NCI-H748 treated with DMSO at 0.1 percent for 48 hours (cell line): ENCODE measurements around the gene DCAF15.
"Not testable (repeated sequence)": the region's sequence is repeated elsewhere in the genome, so short reads cannot be mapped to it uniquely, and the experiment has no call there.

ENCODE experiments used
- DNase-seq: peaks from one replicate; lab custom pipeline; 2025; lab: John Stamatoyannopoulos, UW

DCAF15 gene, protein sequence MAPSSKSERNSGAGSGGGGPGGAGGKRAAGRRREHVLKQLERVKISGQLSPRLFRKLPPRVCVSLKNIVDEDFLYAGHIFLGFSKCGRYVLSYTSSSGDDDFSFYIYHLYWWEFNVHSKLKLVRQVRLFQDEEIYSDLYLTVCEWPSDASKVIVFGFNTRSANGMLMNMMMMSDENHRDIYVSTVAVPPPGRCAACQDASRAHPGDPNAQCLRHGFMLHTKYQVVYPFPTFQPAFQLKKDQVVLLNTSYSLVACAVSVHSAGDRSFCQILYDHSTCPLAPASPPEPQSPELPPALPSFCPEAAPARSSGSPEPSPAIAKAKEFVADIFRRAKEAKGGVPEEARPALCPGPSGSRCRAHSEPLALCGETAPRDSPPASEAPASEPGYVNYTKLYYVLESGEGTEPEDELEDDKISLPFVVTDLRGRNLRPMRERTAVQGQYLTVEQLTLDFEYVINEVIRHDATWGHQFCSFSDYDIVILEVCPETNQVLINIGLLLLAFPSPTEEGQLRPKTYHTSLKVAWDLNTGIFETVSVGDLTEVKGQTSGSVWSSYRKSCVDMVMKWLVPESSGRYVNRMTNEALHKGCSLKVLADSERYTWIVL

GRCh38 chr19:13952154-13952930, at the start of gene DCAF15:
TSS of gene DCAF15 (plus strand) at chr19:13952509. CDS start at chr19:13952513, 4 bp downstream.
- peak; percentile 94 for DNase-seq

DNA sequence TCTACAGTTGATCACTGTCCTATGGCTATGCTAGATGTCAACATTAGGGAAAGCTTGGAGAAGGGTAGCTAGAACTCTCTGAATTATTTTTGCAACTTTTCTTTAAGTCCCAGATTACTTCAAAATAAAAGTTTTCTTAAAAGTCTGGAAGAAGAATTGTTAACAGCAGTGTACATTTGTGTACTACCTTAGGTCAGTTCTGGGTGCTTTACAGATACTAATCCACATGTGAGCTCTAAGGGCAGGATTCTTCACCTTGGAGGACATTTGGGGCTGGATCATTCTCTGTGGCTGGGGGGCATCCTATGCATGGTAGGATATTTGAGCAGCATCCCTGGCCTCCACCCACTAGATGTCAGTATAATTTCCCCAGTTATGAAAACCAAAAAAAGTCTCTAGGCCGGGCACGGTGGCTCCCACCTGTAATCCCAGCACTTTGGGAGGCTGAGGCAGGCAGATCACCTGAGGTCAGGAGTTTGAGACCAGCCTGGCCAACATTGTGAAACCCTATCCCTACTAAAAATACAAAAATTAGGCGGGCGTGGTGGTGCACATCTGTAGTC, 49.2 kb upstream of the DCAF15 start:
- DNase-seq = no peak

- peak; percentile 63 for DNase-seq
Measured at GRCh38 chr19:13905634-13906520, 46.4 kb upstream of the DCAF15 start, which contains the start of the genes BRME1 and CC2D1A. TSS of gene BRME1 (minus strand) at chr19:13906117. CDS start at chr19:13904892, 1,225 bp downstream. TSS of gene CC2D1A (plus strand) at chr19:13906201. CDS start at chr19:13906442, 241 bp downstream.

DNA sequence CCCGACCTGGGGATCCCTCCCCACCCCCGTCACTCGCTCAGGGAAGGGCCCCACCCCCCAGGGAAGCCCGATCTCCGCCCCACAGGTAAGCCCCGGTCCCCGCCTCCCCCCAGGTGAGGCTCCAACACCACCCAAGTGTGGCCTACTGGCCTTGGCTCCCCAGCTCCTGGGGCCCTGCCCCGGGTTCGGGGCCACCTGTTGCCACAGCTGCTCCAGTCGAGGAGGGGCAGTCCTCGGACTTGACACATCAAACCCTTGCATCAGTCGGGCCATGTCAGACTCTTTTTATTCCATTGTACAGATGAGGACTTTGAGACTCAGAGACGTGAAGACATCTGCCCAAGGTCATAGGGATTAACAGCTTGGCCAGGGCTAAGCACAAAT, 45.8 kb upstream of the DCAF15 start:
- DNase-seq = no peak

DNA sequence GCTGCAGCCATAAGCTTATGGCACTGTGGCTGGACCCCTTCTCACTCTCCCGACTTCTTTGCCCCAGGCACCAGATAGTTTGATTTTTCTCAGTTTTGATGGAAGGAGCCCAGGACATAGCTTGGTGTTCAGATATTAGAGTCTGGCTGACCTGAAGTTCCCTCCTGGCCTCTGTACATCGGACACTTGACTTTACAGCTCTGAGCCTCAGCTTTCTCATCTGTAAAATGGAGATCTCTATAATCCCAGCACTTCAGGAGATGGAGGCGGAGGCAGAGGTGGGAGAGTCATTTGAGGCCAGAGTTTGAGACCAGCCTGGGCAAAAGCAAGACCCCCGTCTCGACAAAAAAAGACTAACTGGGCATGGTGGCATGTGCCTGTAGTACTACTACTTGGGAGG, 45.4 kb upstream of the DCAF15 start:
- no peak for DNase-seq

DNA sequence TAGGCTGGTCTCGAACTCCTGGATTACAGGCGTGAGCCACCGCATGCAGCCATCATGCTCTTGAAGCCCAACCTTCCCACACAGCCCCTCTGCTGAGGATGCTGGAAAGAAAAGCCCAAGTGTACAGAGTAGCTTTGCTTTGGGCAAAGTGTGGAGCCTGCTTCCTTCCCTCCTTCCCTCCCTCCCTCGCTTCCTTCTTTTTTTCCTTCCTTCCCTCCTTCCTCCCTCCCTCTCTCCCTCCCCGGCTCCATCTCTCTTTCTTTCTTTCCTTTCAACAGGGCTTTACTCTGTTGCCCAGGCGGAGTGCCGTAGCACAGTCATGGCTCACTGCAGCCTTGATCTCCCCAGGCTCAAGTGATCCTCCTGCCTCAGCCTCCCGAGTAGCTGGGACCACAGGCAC, 43.6 kb upstream of the DCAF15 start:
- DNase-seq = no peak

- no peak for DNase-seq
Measured at GRCh38 chr19:13909430-13909829, 42.9 kb upstream of the DCAF15 start.

DNA sequence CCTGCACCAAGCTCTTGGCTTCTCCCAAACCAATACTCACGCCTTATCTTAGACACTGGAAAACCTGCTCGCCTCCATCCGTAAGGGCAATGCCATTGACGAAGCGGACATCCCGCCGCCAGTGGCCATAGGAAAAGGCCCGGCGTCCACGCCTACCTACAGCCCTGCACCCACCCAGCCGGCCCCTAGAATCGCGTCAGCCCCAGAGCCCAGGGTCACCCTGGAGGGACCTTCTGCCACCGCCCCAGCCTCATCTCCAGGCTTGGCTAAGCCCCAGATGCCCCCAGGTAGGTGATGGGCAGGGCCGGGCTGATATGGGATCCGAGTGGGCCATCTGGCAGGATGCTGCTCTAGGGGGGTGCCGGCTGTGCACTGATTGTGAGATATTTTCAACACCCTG, 39.0 kb upstream of the DCAF15 start:
- DNase-seq = no peak

GRCh38 chr19:13914777-13915176, 37.5 kb upstream of the DCAF15 start:
- no peak for DNase-seq

DNA sequence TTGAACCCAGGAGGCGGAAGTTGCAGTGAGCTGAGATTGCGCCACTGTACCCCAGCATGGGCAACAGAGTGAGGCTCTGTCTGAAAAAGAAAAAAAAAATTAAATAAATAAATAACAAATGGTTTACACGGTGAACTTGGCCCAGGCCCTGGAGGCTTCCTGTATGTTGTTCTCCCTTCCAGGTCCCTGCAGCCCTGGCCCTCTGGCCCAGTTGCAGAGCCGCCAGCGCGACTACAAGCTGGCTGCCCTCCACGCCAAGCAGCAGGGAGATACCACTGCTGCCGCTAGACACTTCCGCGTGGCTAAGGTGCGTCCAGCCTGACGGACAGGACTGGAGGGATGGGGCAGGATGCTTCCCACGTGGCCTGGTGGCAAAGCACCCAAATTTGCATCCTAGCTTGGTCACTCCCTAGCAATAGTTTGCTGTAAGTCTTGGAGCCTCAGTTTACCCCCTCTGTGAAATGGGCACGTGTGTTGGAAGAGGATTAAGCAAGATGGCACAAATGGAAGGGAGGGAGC, 34.4 kb upstream of the DCAF15 start:
- DNase-seq = no peak

DNA sequence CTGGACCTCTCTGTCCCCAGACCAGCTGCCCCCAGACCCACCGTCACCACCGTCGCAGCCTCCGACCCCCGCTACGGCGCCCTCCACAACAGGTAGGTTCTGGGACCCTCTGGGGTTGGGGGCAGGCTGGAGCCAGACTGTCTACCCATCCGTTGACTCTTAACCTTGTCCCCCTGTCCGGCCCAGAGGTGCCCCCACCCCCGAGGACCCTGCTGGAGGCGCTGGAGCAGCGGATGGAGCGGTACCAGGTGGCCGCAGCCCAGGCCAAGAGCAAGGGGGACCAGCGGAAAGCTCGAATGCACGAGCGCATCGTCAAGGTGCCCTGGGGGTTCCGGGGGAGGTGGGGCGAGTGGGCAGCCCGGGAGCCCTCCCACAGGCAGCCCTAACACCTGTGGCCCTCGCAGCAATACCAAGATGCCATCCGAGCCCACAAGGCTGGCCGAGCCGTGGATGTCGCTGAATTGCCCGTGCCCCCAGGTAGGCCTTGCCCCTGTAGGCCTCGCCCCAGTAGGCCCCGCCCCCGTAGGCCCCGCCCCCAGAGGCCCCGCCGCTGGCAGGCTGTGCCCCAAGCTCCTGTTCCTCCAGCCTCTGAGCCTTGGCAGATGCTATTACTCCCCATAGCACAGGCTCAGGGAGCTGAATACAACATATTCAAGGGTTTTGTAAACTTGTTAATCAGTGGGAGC, 33.4 kb upstream of the DCAF15 start:
- no peak for DNase-seq

DNA sequence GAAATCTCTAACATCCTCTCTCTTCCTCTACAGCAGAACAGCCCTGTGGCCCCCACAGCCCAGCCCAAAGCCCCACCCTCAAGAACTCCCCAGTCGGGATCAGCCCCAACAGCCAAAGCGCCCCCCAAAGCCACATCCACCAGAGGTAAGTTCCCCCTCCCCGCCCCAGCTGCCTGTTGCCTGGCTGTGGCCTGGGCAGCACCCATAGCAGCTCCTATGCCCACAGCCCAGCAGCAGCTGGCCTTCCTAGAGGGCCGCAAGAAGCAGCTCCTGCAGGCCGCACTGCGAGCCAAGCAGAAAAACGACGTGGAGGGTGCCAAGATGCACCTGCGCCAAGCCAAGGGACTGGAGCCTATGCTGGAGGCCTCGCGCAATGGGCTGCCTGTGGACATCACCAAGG, 31.8 kb upstream of the DCAF15 start:
- no peak for DNase-seq

GRCh38 chr19:13920940-13921747, 31.2 kb upstream of the DCAF15 start:
- DNase-seq = no peak

GRCh38 chr19:13922118-13922517, 30.2 kb upstream of the DCAF15 start:
- DNase-seq = not testable (repeated sequence)

- no peak for DNase-seq
Measured at GRCh38 chr19:13923194-13923987, 28.9 kb upstream of the DCAF15 start.

GRCh38 chr19:13926010-13926409, 26.3 kb upstream of the DCAF15 start:
- DNase-seq = no peak

GRCh38 chr19:13926715-13927114, 25.6 kb upstream of the DCAF15 start:
- no peak for DNase-seq

GRCh38 chr19:13929340-13929739, 23.0 kb upstream of the DCAF15 start:
- DNase-seq = no peak

DNA sequence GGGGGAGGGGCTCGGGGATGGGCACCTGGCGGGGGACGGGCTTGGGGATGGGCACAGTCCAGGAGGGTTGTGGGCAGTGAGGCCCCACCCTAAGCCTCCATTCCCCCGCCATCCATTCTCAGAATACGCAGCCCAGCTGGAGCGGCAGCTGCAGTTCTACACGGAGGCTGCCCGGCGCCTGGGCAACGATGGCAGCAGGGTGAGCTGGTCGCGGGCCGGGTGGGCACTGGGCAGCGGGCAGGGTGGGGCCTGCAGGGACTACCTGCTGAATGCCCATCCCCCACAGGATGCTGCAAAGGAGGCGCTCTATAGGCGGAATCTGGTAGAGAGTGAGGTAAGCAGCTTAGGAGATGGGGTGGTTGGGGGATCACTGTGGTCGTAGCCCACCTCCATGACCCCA, 22.4 kb upstream of the DCAF15 start:
- no peak for DNase-seq
